ENCODE data around the gene TMED3. TPM values are rescaled to one million over a fixed set of nuclear protein-coding genes. Genes with fewer than 3 reads are reported as not detected.

The TMED3 gene
- total and polyA plus RNA-seq, 9 of the 15 experiments (the other 6 are each of a cell fraction or from before 2014, with no cell fraction given) = 6.1 to 89.6 (median 51.4) TPM

DNA sequence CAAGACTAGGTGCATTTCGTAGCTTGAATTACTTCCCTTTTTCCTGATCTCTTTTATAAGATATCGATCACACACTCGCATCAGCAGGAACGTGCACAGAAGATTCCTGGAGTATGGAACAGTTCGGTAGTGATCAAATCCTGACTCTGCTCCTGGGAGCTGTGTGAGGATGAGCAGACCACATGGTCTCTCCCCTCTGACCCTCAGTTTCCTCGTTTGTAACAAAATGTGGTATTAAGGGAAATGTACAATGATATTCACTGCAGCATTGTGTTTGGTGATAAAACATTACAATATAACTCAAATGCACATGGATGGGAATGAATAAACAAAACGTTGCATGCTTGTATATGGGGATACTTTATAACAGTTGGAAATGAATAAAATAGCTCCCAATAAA lies 26.7 kb downstream of the TMED3 start:
- Histone ChIP-seq H3K4me2 (ENCODE audit: insufficient read depth, low read length) (no peak overlapping the region), H4K20me1 (replicated peaks; ENCODE audit: control insufficient read depth, insufficient read depth, low read length) (no peaks in the 10 kb centered on the region), H3K9ac (ENCODE audit: insufficient read depth in 1 of 2, low read depth in 2 of 2, low read length in 2 of 2) (no peak overlapping the region), H3K9me3 (replicated peaks; ENCODE audit: control insufficient read depth, insufficient read depth, low read depth, low read length) (no peaks in the 10 kb centered on the region), H3K4me3 (no peak overlapping the region), H3K4me1 (replicated peaks in 1 of 2; ENCODE audit: control insufficient read depth in 2 of 2, insufficient read depth in 2 of 2, low read length in 2 of 2) (no peaks in the 10 kb centered on the region), H3K36me3 (ENCODE audit: control insufficient read depth, insufficient read depth, low read length) (no peaks in the 10 kb centered on the region), H2AFZ (ENCODE audit: low read depth, low read length) (no peak overlapping the region), H3K9me1 (ENCODE audit: control insufficient read depth, insufficient read depth, low read length) (no peaks in the 10 kb centered on the region), H3K79me2 (ENCODE audit: control insufficient read depth, insufficient read depth, low read length) (no peaks in the 10 kb centered on the region), H3K27ac (ENCODE audit: extremely low read depth, low read depth, low read length) (no peak overlapping the region), H3K27me3 (ENCODE audit: control insufficient read depth in 2 of 2, insufficient read depth in 2 of 2, low read length in 2 of 2) (no peaks in the 10 kb centered on the region)
- no peak for TF ChIP-seq ZNF134 (CRISPR knock-in tag; conservative IDR thresholded peaks at IDR 0.05)
- TF ChIP-seq, protein P1, sequence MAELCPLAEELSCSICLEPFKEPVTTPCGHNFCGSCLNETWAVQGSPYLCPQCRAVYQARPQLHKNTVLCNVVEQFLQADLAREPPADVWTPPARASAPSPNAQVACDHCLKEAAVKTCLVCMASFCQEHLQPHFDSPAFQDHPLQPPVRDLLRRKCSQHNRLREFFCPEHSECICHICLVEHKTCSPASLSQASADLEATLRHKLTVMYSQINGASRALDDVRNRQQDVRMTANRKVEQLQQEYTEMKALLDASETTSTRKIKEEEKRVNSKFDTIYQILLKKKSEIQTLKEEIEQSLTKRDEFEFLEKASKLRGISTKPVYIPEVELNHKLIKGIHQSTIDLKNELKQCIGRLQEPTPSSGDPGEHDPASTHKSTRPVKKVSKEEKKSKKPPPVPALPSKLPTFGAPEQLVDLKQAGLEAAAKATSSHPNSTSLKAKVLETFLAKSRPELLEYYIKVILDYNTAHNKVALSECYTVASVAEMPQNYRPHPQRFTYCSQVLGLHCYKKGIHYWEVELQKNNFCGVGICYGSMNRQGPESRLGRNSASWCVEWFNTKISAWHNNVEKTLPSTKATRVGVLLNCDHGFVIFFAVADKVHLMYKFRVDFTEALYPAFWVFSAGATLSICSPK (IDR thresholded peaks at IDR 0.05; ENCODE audit: borderline replicate concordance) = no peak
- TF ChIP-seq NFE2 (IDR thresholded peaks at IDR 0.05; ENCODE audit: low read depth) = no peak
- TF ChIP-seq DNMT1 (IDR thresholded peaks at IDR 0.05) = no peak
- no peak for TF ChIP-seq ETV6 (IDR thresholded peaks at IDR 0.05; ENCODE audit: borderline replicate concordance in 1 of 2, low read depth in 2 of 2, low read length in 1 of 2)
- TF ChIP-seq ETV6 (CRISPR knock-in tag; IDR thresholded peaks at IDR 0.05; ENCODE audit: borderline replicate concordance) = no peak
- no peak for TF ChIP-seq ARID1B (IDR thresholded peaks at IDR 0.05)
- no peak for TF ChIP-seq ZNF445 (CRISPR knock-in tag; IDR thresholded peaks at IDR 0.05; ENCODE audit: low read depth)
- TF ChIP-seq XRCC5 (IDR thresholded peaks at IDR 0.05; ENCODE audit: low read depth, low read length) = no peak
- TF ChIP-seq NFATC3 (IDR thresholded peaks at IDR 0.05) = no peak
- TF ChIP-seq ZNF212 (CRISPR knock-in tag; IDR thresholded peaks at IDR 0.05) = no peak
- no peak for TF ChIP-seq EP400 (IDR thresholded peaks at IDR 0.05)
- no peak for TF ChIP-seq STAT5A (IDR thresholded peaks at IDR 0.05; ENCODE audit: borderline replicate concordance, low read length)
- TF ChIP-seq DMBX1 (CRISPR knock-in tag; IDR thresholded peaks at IDR 0.05; ENCODE audit: borderline replicate concordance) = no peak
- TF ChIP-seq, protein P2, sequence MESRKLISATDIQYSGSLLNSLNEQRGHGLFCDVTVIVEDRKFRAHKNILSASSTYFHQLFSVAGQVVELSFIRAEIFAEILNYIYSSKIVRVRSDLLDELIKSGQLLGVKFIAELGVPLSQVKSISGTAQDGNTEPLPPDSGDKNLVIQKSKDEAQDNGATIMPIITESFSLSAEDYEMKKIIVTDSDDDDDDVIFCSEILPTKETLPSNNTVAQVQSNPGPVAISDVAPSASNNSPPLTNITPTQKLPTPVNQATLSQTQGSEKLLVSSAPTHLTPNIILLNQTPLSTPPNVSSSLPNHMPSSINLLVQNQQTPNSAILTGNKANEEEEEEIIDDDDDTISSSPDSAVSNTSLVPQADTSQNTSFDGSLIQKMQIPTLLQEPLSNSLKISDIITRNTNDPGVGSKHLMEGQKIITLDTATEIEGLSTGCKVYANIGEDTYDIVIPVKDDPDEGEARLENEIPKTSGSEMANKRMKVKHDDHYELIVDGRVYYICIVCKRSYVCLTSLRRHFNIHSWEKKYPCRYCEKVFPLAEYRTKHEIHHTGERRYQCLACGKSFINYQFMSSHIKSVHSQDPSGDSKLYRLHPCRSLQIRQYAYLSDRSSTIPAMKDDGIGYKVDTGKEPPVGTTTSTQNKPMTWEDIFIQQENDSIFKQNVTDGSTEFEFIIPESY (CRISPR knock-in tag; IDR thresholded peaks at IDR 0.05) = no peak
- no peak for TF ChIP-seq MCM7 (IDR thresholded peaks at IDR 0.05)
- no peak for TF ChIP-seq SPI1 (IDR thresholded peaks at IDR 0.05; ENCODE audit: borderline replicate concordance, low read depth, low read length)
- TF ChIP-seq RBM14 (IDR thresholded peaks at IDR 0.05; ENCODE audit: borderline replicate concordance, insufficient read depth, low read depth, low read length) = no peak
- TF ChIP-seq, protein P3, sequence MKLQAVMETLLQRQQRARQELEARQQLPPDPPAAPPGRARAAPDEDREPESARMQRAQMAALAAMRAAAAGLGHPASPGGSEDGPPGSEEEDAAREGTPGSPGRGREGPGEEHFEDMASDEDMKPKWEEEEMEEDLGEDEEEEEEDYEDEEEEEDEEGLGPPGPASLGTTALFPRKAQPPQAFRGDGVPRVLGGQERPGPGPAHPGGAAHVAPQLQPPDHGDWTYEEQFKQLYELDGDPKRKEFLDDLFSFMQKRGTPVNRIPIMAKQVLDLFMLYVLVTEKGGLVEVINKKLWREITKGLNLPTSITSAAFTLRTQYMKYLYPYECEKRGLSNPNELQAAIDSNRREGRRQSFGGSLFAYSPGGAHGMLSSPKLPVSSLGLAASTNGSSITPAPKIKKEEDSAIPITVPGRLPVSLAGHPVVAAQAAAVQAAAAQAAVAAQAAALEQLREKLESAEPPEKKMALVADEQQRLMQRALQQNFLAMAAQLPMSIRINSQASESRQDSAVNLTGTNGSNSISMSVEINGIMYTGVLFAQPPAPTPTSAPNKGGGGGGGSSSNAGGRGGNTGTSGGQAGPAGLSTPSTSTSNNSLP (IDR thresholded peaks at IDR 0.05; ENCODE audit: borderline replicate concordance, low read depth, low read length) = no peak
- in situ Hi-C loops (cut with MboI) (no loop called here), intact Hi-C loops (cut with micrococcal nuclease) (no loop called here)
- ChIA-PET CTCF (ENCODE audit: low intra/inter-chr PET ratio) (interaction anchor here (3.1 kb wide), 1 partner anchor 259 kb away, joined by 28 read pairs; no protein-coding TSS in a partner anchor), POLR2A (interaction anchor here (0.7 kb wide), 1 partner anchor 258 kb away, joined by 3 read pairs; no protein-coding TSS in a partner anchor)
- WGBS (ENCODE audit: insufficient coverage, low coverage, missing lambda C conversion rate) = 55% methylated on average over 7 of the region's 7 CpGs
- ATAC-seq (no peak), DNase-seq (ENCODE audit: extremely low read depth in 1 of 4, low spot score in 3 of 4) (no peak), FAIRE-seq (no peak)
- no TSS peak for BruUV-seq (replicated peaks)
